K562 (cell line): ENCODE measurements around the gene RHEBL1. TPM values are rescaled to one million over a fixed set of nuclear protein-coding genes. Genes with fewer than 3 reads are reported as not detected.
A peak's percentile ranks its signal among the peaks of the same experiment; 100 is the strongest.

Experiments
- BCLAF1 ChIP-seq, 2 experiments: fragments of 450-650 bp in 1 of 2; IDR thresholded peaks; 2 replicates each; pipeline ENCODE4 v1.6.1; 2011 to 2017; ENCODE audit warnings: low read depth in 2 of 2, antibody characterized with exemption in 1 of 2, borderline replicate concordance in 1 of 2, low read length in 1 of 2, mild to moderate bottlenecking in 1 of 2, mixed read lengths in 1 of 2; ENCODE audit not compliant: control insufficient read depth in 1 of 2
- BRCA1 ChIP-seq, 2 experiments: fragments of 450-650 bp in 1 of 2; sonication (generic) in 1 of 2; formaldehyde crosslinking in 1 of 2; IDR thresholded peaks; 2 replicates each; pipeline versions ENCODE4 v1.5.0 to v1.6.1; 2017 to 2020; ENCODE audit warnings: mild to moderate bottlenecking in 1 of 2, missing genetic modification reagents in 1 of 2
- CHD2 ChIP-seq: IDR thresholded peaks from 2 replicates; pipeline ENCODE4 v1.6.1; 2011; ENCODE audit warnings: low read depth, low read length
- CREB1 ChIP-seq, 2 experiments: sonication (generic) in 1 of 2; formaldehyde crosslinking in 1 of 2; IDR thresholded peaks; 2 replicates each; pipeline versions ENCODE4 v1.6.1 to v1.8.0; 2012 to 2022; ENCODE audit warnings: inconsistent platforms in 1 of 2, mild to moderate bottlenecking in 1 of 2, missing genetic modification reagents in 1 of 2, moderate library complexity in 1 of 2
- DMBX1 ChIP-seq: fragments of 250-450 bp; sonication (Bioruptor Pico); IDR thresholded peaks from 2 replicates; pipeline ENCODE4 v1.8.0; 2022; ENCODE audit warnings: inconsistent platforms, mild to moderate bottlenecking, moderate library complexity, borderline replicate concordance
- ETV1 ChIP-seq: fragments of 450-650 bp; conservative IDR thresholded peaks from 2 replicates; pipeline ENCODE4 v1.6.1; 2016; ENCODE audit warnings: missing genetic modification characterization, control low read depth, low read depth, missing compliant biosample characterization
- HMGN3 ChIP-seq: IDR thresholded peaks from 2 replicates; pipeline ENCODE4 v1.6.1; 2011; ENCODE audit warnings: borderline replicate concordance, low read depth, mild to moderate bottlenecking, mixed read lengths, low read length; ENCODE audit not compliant: insufficient read length; ENCODE audit errors: extremely low read depth
- MEF2A ChIP-seq: IDR thresholded peaks from 2 replicates; pipeline ENCODE4 v1.6.1; 2011; ENCODE audit warnings: low read depth, mild to moderate bottlenecking, low read length, moderate library complexity; ENCODE audit not compliant: control insufficient read depth
- NCOA6 ChIP-seq: fragments of 450-650 bp; IDR thresholded peaks from 2 replicates; pipeline ENCODE4 v1.6.1; 2017; ENCODE audit warnings: mild to moderate bottlenecking
- NFXL1 ChIP-seq: fragments of 450-650 bp; formaldehyde crosslinking; IDR thresholded peaks from 2 replicates; pipeline ENCODE4 v1.4.0; 2021; ENCODE audit warnings: mild to moderate bottlenecking
- POLR2H ChIP-seq: IDR thresholded peaks from 2 replicates; pipeline ENCODE4 v1.6.1; 2016; ENCODE audit warnings: missing genetic modification characterization, low read depth, mild to moderate bottlenecking, control low read depth, missing compliant biosample characterization, moderate library complexity
- RAD21 ChIP-seq, 2 experiments: fragments of 250-450 bp in 1 of 2; fragments of 450-650 bp in 1 of 2; sonication (Bioruptor Pico) in 1 of 2; formaldehyde crosslinking in 1 of 2; IDR thresholded peaks in 1 of 2; conservative IDR thresholded peaks in 1 of 2; 2 replicates each; pipeline versions ENCODE4 v1.4.0 to v1.8.0; 2020 to 2022; ENCODE audit warnings: mild to moderate bottlenecking in 2 of 2, moderate library complexity in 1 of 2
- SMARCC2 ChIP-seq: fragments of 450-650 bp; IDR thresholded peaks from 2 replicates; pipeline ENCODE4 v1.6.1; 2017; ENCODE audit warnings: antibody characterized with exemption, moderate library complexity, mild to moderate bottlenecking, low read depth
- ZMIZ1 ChIP-seq, 2 experiments: fragments of 150-350 bp in 1 of 2; IDR thresholded peaks; 2 replicates each; pipeline ENCODE4 v1.6.1; 2012 to 2016; ENCODE audit warnings: low read depth in 2 of 2, low read length in 2 of 2, mild to moderate bottlenecking in 1 of 2, moderate library complexity in 1 of 2
- ZNF449 ChIP-seq: fragments of 250-450 bp; sonication (Bioruptor Pico); IDR thresholded peaks from 2 replicates; pipeline ENCODE4 v1.8.0; 2022; ENCODE audit warnings: moderate library complexity, mild to moderate bottlenecking, inconsistent platforms
- ZNF583 ChIP-seq: fragments of 250-450 bp; sonication (Bioruptor Pico); IDR thresholded peaks from 2 replicates; pipeline ENCODE4 v1.4.0; 2020
- ZSCAN32 ChIP-seq: fragments of 450-650 bp; formaldehyde crosslinking; IDR thresholded peaks from 2 replicates; pipeline ENCODE4 v1.4.0; 2020; ENCODE audit warnings: mild to moderate bottlenecking, moderate library complexity
- polyA plus RNA-seq, 8 experiments: library from polyadenylated mRNA; depleted of rRNA in 4 of 8; stranded (reverse) in 5 of 8; unstranded in 3 of 8; fragments of >200 nt; fragmentation: Nextera tagmentation in 2 of 8; fragmentation: Illumina TruSeq in 1 of 8; extraction: Ambion mirVana in 2 of 8; extraction: Trizol in 1 of 8; gene quantifications; 2 replicates each; pipeline versions ENCODE4 v1.2.1 to v1.2.3, GENCODE V29; 2011 to 2014; ENCODE audit warnings: inconsistent platforms in 1 of 8, missing spikeins in 1 of 8
- total RNA-seq, 7 experiments: library from RNA; depleted of rRNA in 6 of 7; stranded (reverse); fragments of >200 nt in 6 of 7; fragmentation: Illumina TruSeq in 2 of 7; extraction: Trizol in 2 of 7; gene quantifications; 2 replicates each; pipeline versions ENCODE4 v1.2.1 to v1.2.3, GENCODE V29; 2011 to 2021; ENCODE audit warnings: low replicate concordance in 1 of 7

RHEBL1 gene
- total and polyA plus RNA-seq, 9 of the 15 experiments (the other 6 are each of a cell fraction or from before 2014, with no cell fraction given): 4.3 to 36.1 (median 8.2) TPM

- TF ChIP-seq BCLAF1 (IDR thresholded peaks at IDR 0.05; ENCODE audit: borderline replicate concordance in 1 of 2, control insufficient read depth in 1 of 2, low read depth in 2 of 2, low read length in 1 of 2) (no peak), DMBX1 (CRISPR knock-in tag) (0 out of 2 replicates have a peak, but pooled peaks have one; percentile 27), ETV1 (peak; percentile 80), ZNF449 (no peak), CHD2 (peak; percentile 94), ZMIZ1 (IDR thresholded peaks at IDR 0.05; ENCODE audit: low read depth in 2 of 2, low read length in 2 of 2) (peak in 1 of 2 experiments; percentile 69; a peak in 1 of 4 replicates), RAD21 (CRISPR knock-in tag; conservative IDR thresholded peaks at IDR 0.05 in 1 of 2, IDR thresholded peaks at IDR 0.05 in 1 of 2) (no peak), SMARCC2 (peak; percentile 17; the same call in 1 of the 2 replicates), HMGN3 (peak; percentile 76), ZSCAN32 (no peak), CREB1 (IDR thresholded peaks at IDR 0.05) (peak; percentile 90), CREB1 (CRISPR knock-in tag; IDR thresholded peaks at IDR 0.05) (peak; percentile 92), ZNF583 (CRISPR knock-in tag) (no peak), BRCA1 (IDR thresholded peaks at IDR 0.05) (no peak), BRCA1 (CRISPR knock-in tag; IDR thresholded peaks at IDR 0.05) (no peak), POLR2H (tag) (peak; percentile 52), NFXL1 (CRISPR knock-in tag) (no peak), NCOA6 (no peak), MEF2A (0 out of 2 replicates have a peak, but pooled peaks have one; percentile 36)
Measured at GRCh38 chr12:49060237-49061156, 9.3 kb downstream of the RHEBL1 start, which contains the start of gene KMT2D (continued).
